ENCODE results near the gene PPFIA3.
A peak's percentile ranks its signal among the peaks of the same experiment; 100 is the strongest.
"Not testable (repeated sequence)": the region's sequence is repeated elsewhere in the genome, so short reads cannot be mapped to it uniquely, and the experiment has no call there.

The PPFIA3 gene

GRCh38 chr19:49123285-49123684 lies 3.9 kb downstream of the PPFIA3 start:
- DNase-seq (ENCODE audit: low read depth in 2 of 2) = not testable (repeated sequence)

GRCh38 chr19:49125025-49125731 lies 5.8 kb downstream of the PPFIA3 start:
- DNase-seq (ENCODE audit: low read depth in 2 of 2) = no peak

GRCh38 chr19:49126575-49126974 lies 7.2 kb downstream of the PPFIA3 start:
- DNase-seq (ENCODE audit: low read depth in 2 of 2) = no peak

GRCh38 chr19:49127225-49127624 lies 7.9 kb downstream of the PPFIA3 start:
- not testable (repeated sequence) for DNase-seq (ENCODE audit: low read depth in 2 of 2)

GRCh38 chr19:49127674-49128544 lies 8.6 kb downstream of the PPFIA3 start:
- DNase-seq (ENCODE audit: low read depth in 2 of 2) = peak; percentile 89 to 92

- no peak for DNase-seq (ENCODE audit: low read depth in 2 of 2)
Measured at GRCh38 chr19:49128545-49129237, 9.3 kb downstream of the PPFIA3 start.

- DNase-seq (ENCODE audit: low read depth in 2 of 2) = no peak
Measured at GRCh38 chr19:49129238-49129583, 9.9 kb downstream of the PPFIA3 start.

- no peak for DNase-seq (ENCODE audit: low read depth in 2 of 2)
Measured at GRCh38 chr19:49130325-49130724, 11.0 kb downstream of the PPFIA3 start.

- DNase-seq (ENCODE audit: low read depth in 2 of 2) = no peak
Measured at GRCh38 chr19:49132974-49133609, 13.7 kb downstream of the PPFIA3 start.

GRCh38 chr19:49133621-49134454 lies 14.5 kb downstream of the PPFIA3 start:
- DNase-seq (ENCODE audit: low read depth in 2 of 2) = peak in 1 of 2 donors; percentile 43

GRCh38 chr19:49135686-49136085 lies 16.3 kb downstream of the PPFIA3 start:
- no peak for DNase-seq (ENCODE audit: low read depth in 2 of 2)

GRCh38 chr19:49136771-49137171 lies 17.4 kb downstream of the PPFIA3 start:
- no peak for DNase-seq (ENCODE audit: low read depth in 2 of 2)

- DNase-seq (ENCODE audit: low read depth in 2 of 2) = no peak
Measured at GRCh38 chr19:49140951-49141350, 21.6 kb downstream of the PPFIA3 start.

GRCh38 chr19:49141352-49141751 lies 22.0 kb downstream of the PPFIA3 start:
- no peak for DNase-seq (ENCODE audit: low read depth in 2 of 2)

- DNase-seq (ENCODE audit: low read depth in 2 of 2) = peak in 1 of 2 donors; percentile 35
Measured at GRCh38 chr19:49142866-49143335, 23.6 kb downstream of the PPFIA3 start.

GRCh38 chr19:49145573-49146407 lies 26.4 kb downstream of the PPFIA3 start:
- DNase-seq (ENCODE audit: low read depth in 2 of 2) = peak; percentile 34 to 75

- DNase-seq (ENCODE audit: low read depth in 2 of 2) = not testable (repeated sequence)
Measured at GRCh38 chr19:49146408-49146770, 27.0 kb downstream of the PPFIA3 start.

GRCh38 chr19:49148044-49148682 lies 28.8 kb downstream of the PPFIA3 start:
- no peak for DNase-seq (ENCODE audit: low read depth in 2 of 2)

All from stimulated activated CD4-positive, alpha-beta T cell treated with anti-CD3 and anti-CD28 coated beads, Interleukin-1b, Interleukin-23, amount 100 ng/mL, for 1 hour (primary cell).